OCI-LY3 (cell line): ENCODE measurements around the gene FRMD3.

Source experiments
- H2AFZ ChIP-seq: fragments of 200-600, 300-600 bp; shearing (Covaris generic); 2 replicates; pipeline ENCODE4 v1.6.0; 2014; ENCODE audit warnings: antibody characterized with exemption, low read depth, low read length
- H3K27ac ChIP-seq: fragments of 200-600, 300-600 bp; sonication (generic); 2 replicates; pipeline ENCODE4 v1.5.1; 2014; ENCODE audit warnings: mild to moderate bottlenecking, low read length, moderate library complexity, mixed read lengths
- H3K27me3 ChIP-seq: fragments of 200-600, 300-600 bp; sonication (generic); 2 replicates; pipeline ENCODE4 v1.6.1; 2014; ENCODE audit warnings: low read depth, low read length, mixed read lengths
- H3K36me3 ChIP-seq: fragments of 200-600, 300-600 bp; sonication (generic); replicated peaks from 2 replicates; pipeline ENCODE3; 2014; ENCODE audit warnings: low read depth, low read length, mixed read lengths
- H3K4me1 ChIP-seq: fragments of 300-600, 200-600 bp; sonication (generic); 2 replicates; pipeline ENCODE4 v1.6.1; 2014; ENCODE audit warnings: low read length, mixed read lengths
- H3K4me2 ChIP-seq: fragments of 200-600, 300-600 bp; sonication (generic); 2 replicates; pipeline ENCODE4 v1.6.1; 2014; ENCODE audit warnings: low read length, mixed read lengths
- H3K4me3 ChIP-seq: fragments of 300-600, 200-600 bp; sonication (generic); 2 replicates; pipeline ENCODE4 v1.5.1; 2014; ENCODE audit warnings: antibody characterized with exemption, mild to moderate bottlenecking, low read length, moderate library complexity
- H3K79me2 ChIP-seq: fragments of 300-600, 200-600 bp; shearing (Covaris generic); 2 replicates; pipeline ENCODE4 v1.6.1; 2014; ENCODE audit warnings: mild to moderate bottlenecking, low read length, mixed read lengths
- H3K9ac ChIP-seq: fragments of 300-600, 200-600 bp; shearing (Covaris generic); 2 replicates; pipeline ENCODE4 v1.6.0; 2014; ENCODE audit warnings: mild to moderate bottlenecking, low read length, moderate library complexity
- H3K9me3 ChIP-seq: fragments of 200-600, 300-600 bp; shearing (Covaris generic); 2 replicates; pipeline ENCODE4 v1.6.1; 2014; ENCODE audit warnings: low read length, mixed read lengths; ENCODE audit not compliant: insufficient read depth
- H4K20me1 ChIP-seq: fragments of 200-600, 300-600 bp; sonication (generic); 2 replicates; pipeline ENCODE4 v1.6.1; 2016; ENCODE audit warnings: low read length, mixed read lengths; ENCODE audit not compliant: insufficient read depth
- CTCF ChIP-seq: fragments of 200-600, 300-600 bp; sonication (generic); IDR thresholded peaks from 2 replicates; pipeline ENCODE4 v1.5.1; 2014; ENCODE audit warnings: antibody characterized with exemption, low read length, low read depth
- EZH2phosphoT487 ChIP-seq: fragments of 200-600 bp; shearing (Covaris generic); IDR thresholded peaks from 2 replicates; pipeline ENCODE4 v1.6.1; 2018; ENCODE audit warnings: antibody characterized with exemption, mixed run types, low read depth

Gene FRMD3

GRCh38 chr9:83554278-83554677 lies 16.1 kb upstream of the FRMD3 start:
- no peak for TF ChIP-seq EZH2phosphoT487
- no peak for TF ChIP-seq CTCF
- no peak overlapping the region for H3K4me3 ChIP-seq
- no peak overlapping the region for H2AFZ ChIP-seq
- no peaks in the 10 kb centered on the region for H3K79me2 ChIP-seq
- no peak overlapping the region for H3K9ac ChIP-seq
- H3K4me2 ChIP-seq: no peak overlapping the region
- no peaks in the 10 kb centered on the region for H4K20me1 ChIP-seq
- H3K4me1 ChIP-seq: no peaks in the 10 kb centered on the region
- H3K36me3 ChIP-seq: no peaks in the 10 kb centered on the region
- no peak overlapping the region for H3K27ac ChIP-seq
- 0 out of 2 replicates have a peak, but pooled peaks cover under 1% of the 10 kb centered on the region for H3K9me3 ChIP-seq
- 0 out of 2 replicates have a peak, but pooled peaks cover 4% of the 10 kb centered on the region for H3K27me3 ChIP-seq

- Histone ChIP-seq H3K36me3 (no peaks in the 10 kb centered on the region), H3K27ac (no peak overlapping the region), H4K20me1 (no peaks in the 10 kb centered on the region), H2AFZ (peak overlapping the region; percentile 77; the same call in 1 of the 2 replicates), H3K4me2 (peak overlapping the region; percentile 25; the same call in 1 of the 2 replicates), H3K4me3 (no peak overlapping the region), H3K79me2 (no peaks in the 10 kb centered on the region), H3K4me1 (peaks cover 6% of the 10 kb centered on the region), H3K27me3 (no peaks in the 10 kb centered on the region), H3K9me3 (peaks cover 3% of the 10 kb centered on the region; the same call in 1 of the 2 replicates), H3K9ac (no peak overlapping the region)
- TF ChIP-seq EZH2phosphoT487 (no peak), CTCF (peak; percentile 94)
Observed at GRCh38 chr9:83544002-83544698, 5.9 kb upstream of the FRMD3 start.

GRCh38 chr9:83538890-83539238 lies 663 bp upstream of the FRMD3 start:
- no peak overlapping the region for H3K4me2 ChIP-seq
- no peak overlapping the region for H2AFZ ChIP-seq
- no peaks in the 10 kb centered on the region for H3K36me3 ChIP-seq
- H3K9me3 ChIP-seq: no peaks in the 10 kb centered on the region
- no peak overlapping the region for H3K9ac ChIP-seq
- H3K4me3 ChIP-seq: no peak overlapping the region
- no peaks in the 10 kb centered on the region for H3K27me3 ChIP-seq
- H4K20me1 ChIP-seq: no peaks in the 10 kb centered on the region
- no peak overlapping the region for H3K27ac ChIP-seq
- H3K4me1 ChIP-seq: no peaks in the 10 kb centered on the region
- TF ChIP-seq EZH2phosphoT487 (no peak), CTCF (no peak)
- H3K79me2 ChIP-seq: no peaks in the 10 kb centered on the region

- Histone ChIP-seq H3K27me3 (no peaks in the 10 kb centered on the region), H3K9ac (no peak overlapping the region), H3K36me3 (no peaks in the 10 kb centered on the region), H3K4me1 (no peaks in the 10 kb centered on the region), H2AFZ (no peak overlapping the region), H3K4me2 (no peak overlapping the region), H3K9me3 (no peaks in the 10 kb centered on the region), H3K79me2 (no peaks in the 10 kb centered on the region), H3K27ac (no peak overlapping the region), H3K4me3 (no peak overlapping the region), H4K20me1 (no peaks in the 10 kb centered on the region)
- TF ChIP-seq EZH2phosphoT487 (no peak), CTCF (no peak)
Observed at GRCh38 chr9:83537331-83538171, 650 bp downstream of the FRMD3 start.
